GM13976 (cell line): Measurements from ENCODE around the gene DYNC2LI1.

ENCODE experiments used
- DNase-seq: peaks from one replicate; pipeline ENCODE4 v3.0.0; 2012; ENCODE audit warnings: low spot score
- CTCF ChIP-seq: IDR thresholded peaks from 2 replicates; pipeline ENCODE4 v1.5.1; 2012; ENCODE audit warnings: borderline replicate concordance, mild to moderate bottlenecking; ENCODE audit not compliant: insufficient read depth; ENCODE audit errors: extremely low read depth, missing control alignments, control extremely low read depth
- in situ Hi-C: fragments of 300-500 bp; cut with MboI; formaldehyde crosslinking; loops from one replicate; pipeline ENCODE4 v1.12.0; 2022; ENCODE audit warnings: low sequenced_read_pairs, mixed read lengths, inconsistent platforms; ENCODE audit not compliant: unreplicated experiment

Gene DYNC2LI1

GRCh38 chr2:43806719-43807031 lies 32.8 kb downstream of the DYNC2LI1 start:
- no peak for TF ChIP-seq CTCF
- DNase-seq = no peak
- in situ Hi-C loops = no loop called here

DNA sequence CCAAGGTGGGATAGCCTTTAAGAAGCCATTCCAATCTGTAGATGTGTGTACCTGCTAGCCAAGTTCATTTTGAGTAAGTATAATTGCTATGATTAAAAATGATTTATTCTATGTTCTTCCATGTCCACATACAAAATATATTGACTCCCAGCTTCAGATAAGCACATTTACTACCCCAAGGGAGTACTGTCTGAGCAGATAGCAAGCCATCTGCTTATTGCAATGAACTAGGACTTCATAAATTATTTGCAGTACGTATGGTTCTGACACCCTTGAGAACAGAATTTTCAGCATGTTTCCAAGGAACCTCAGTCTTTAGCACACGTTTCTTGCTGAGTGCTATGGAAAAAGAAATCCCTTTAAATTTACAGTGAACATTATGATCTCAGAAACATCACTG lies 36.6 kb downstream of the DYNC2LI1 start:
- no peak for TF ChIP-seq CTCF
- DNase-seq = no peak
- in situ Hi-C loops = no loop called here

DNA sequence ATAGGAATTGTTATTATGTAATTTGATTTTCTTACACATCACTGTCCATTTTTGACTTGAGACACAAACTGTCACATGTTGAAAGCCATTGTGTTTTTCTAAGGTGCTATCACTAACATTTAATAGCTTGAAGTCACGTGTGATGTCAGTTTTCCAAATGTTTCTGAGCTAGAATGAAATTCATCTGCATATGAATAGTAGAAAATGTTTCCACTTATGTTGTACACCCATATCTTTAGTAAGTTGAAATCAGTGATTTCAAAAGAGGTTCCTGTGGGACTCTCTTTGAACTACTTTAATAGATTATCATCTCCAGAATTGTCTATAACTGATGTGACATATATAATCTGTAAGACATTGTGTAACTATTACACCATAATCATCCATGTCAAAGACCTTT lies 37.0 kb downstream of the DYNC2LI1 start:
- in situ Hi-C loops = no loop called here
- DNase-seq = no peak
- no peak for TF ChIP-seq CTCF

- in situ Hi-C loops = no loop called here
- DNase-seq = no peak
- no peak for TF ChIP-seq CTCF
Observed at GRCh38 chr2:43812006-43812405, 38.2 kb downstream of the DYNC2LI1 start.

DNA sequence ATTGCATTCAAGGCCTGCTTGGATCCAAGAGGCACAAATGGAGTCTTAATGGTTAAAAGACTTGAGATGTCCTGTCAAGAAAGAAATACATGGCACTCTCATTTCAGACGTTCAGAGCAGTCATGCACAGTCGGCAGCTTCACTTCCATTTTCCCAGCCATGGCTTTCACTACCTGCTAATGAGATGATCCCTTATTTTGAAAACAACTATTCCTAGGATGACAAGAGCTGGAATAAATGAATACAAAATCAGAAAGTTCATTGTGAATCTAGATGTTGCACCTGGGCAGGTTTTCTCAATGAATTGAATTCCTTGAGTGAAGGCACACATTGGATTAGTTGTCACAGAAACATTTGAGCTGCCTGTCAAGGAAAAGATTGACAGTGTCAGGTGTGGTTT lies 39.1 kb downstream of the DYNC2LI1 start:
- DNase-seq = no peak
- in situ Hi-C loops = no loop called here
- TF ChIP-seq CTCF = no peak

DNA sequence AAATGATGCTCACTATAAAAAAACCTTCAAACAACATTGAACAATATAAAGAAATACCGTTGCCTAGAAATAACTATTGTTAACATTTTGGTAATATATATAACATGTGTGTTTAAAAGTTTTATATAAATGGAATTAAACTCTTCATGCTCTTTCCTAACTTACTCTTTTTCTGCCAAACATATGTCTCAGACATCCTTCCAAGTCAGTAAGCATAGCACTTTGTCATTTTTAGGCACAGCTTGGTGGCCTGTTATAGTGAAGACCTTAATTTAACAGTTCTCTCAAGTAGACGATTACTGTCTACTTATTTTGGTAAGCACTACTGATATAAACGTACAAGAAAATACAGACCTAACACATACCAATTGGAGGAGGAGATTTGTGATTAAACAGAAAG lies 40.9 kb downstream of the DYNC2LI1 start:
- no peak for DNase-seq
- TF ChIP-seq CTCF = no peak
- in situ Hi-C loops = no loop called here

GRCh38 chr2:43818761-43819160 lies 44.9 kb downstream of the DYNC2LI1 start:
- in situ Hi-C loops = no loop called here
- no peak for DNase-seq
- no peak for TF ChIP-seq CTCF
